ENCODE results near the gene LMO1. TPM values are rescaled to one million over a fixed set of nuclear protein-coding genes. Genes with fewer than 3 reads are reported as not detected.

Gene LMO1
- total and polyA plus RNA-seq, 2 of the 8 experiments (the other 6 are each of a cell fraction or from before 2014, with no cell fraction given), result 0.17 TPM; not detected in 1

DNA sequence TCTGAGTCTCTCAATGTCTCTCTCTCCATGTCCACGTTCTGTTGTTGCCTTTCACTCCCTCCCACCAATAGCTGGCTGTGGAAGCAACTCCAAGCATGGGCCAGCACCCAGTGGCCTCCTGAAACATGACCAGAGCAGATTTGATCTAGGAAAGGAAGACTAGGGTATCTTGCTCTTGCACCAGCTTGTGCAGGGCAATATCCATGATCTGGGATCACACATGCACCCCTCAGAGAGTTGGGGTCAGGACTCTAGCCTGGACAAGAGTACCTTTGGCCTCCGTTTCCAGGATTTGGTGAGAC is 60.3 kb downstream of the LMO1 start:
- peak in 1 of 2 experiments; percentile 33 for DNase-seq (ENCODE audit: low read depth in 1 of 2, low spot score in 2 of 2)
- H3K27ac ChIP-seq (ENCODE audit: low read depth, low read length), result no peak overlapping the region
- no peaks in the 10 kb centered on the region for H3K23me2 ChIP-seq (ENCODE audit: low read depth, low read length)
- H3K27me3 ChIP-seq (replicated peaks in 1 of 4; ENCODE audit: control insufficient read depth in 3 of 4, extremely low read depth in 1 of 4, insufficient read depth in 3 of 4, low read length in 3 of 4), result no peaks in the 10 kb centered on the region
- H3K9me3 ChIP-seq (ENCODE audit: insufficient read depth in 2 of 2, low read depth in 1 of 2, low read length in 1 of 2), result no peaks in the 10 kb centered on the region
- H3K14ac ChIP-seq (ENCODE audit: insufficient read length), result no peak overlapping the region
- no peak overlapping the region for H3K4me2 ChIP-seq (ENCODE audit: insufficient read depth in 1 of 2, low read depth in 2 of 2, low read length in 2 of 2)
- no peaks in the 10 kb centered on the region for H3K79me1 ChIP-seq (ENCODE audit: low read depth, low read length)
- H4K5ac ChIP-seq (ENCODE audit: insufficient read length, low read depth, low read length), result no peak overlapping the region
- TF ChIP-seq JUND (IDR thresholded peaks at IDR 0.05; ENCODE audit: low read length), result no peak
- H3K56ac ChIP-seq (replicated peaks; ENCODE audit: insufficient read length, low read depth, low read length), result no peak overlapping the region
- H2AFZ ChIP-seq (ENCODE audit: low read length), result no peak overlapping the region
- H2BK120ac ChIP-seq (replicated peaks; ENCODE audit: low read depth, low read length), result no peak overlapping the region
- H2BK12ac ChIP-seq (ENCODE audit: low read depth, low read length), result no peak overlapping the region
- no peak overlapping the region for H4K91ac ChIP-seq (replicated peaks; ENCODE audit: insufficient read length, low read length)
- no peak for FAIRE-seq
- no peak overlapping the region for H2AK5ac ChIP-seq (ENCODE audit: low read depth, low read length)
- WGBS, 2 experiments (ENCODE audit: extremely low coverage in 1 of 2, insufficient coverage in 1 of 2, insufficient read length in 1 of 2, insufficient replicate concordance in 2 of 2, low coverage in 1 of 2, low lambda C conversion rate in 2 of 2, missing lambda C conversion rate in 1 of 2), result 88% methylated on average over 2 of the region's 2 CpGs; no CpG with 5 or more reads in 1 of the 2 experiments
- no peak overlapping the region for H3K4ac ChIP-seq (replicated peaks; ENCODE audit: insufficient read length, low read depth, low read length)
- H2BK20ac ChIP-seq (ENCODE audit: low read length), result no peak overlapping the region
- H3K79me2 ChIP-seq (ENCODE audit: control insufficient read depth in 1 of 2, insufficient read depth in 2 of 2, low read length in 2 of 2), result no peaks in the 10 kb centered on the region
- H3K23ac ChIP-seq (ENCODE audit: insufficient read length), result no peak overlapping the region
- no peak overlapping the region for H3K4me3 ChIP-seq (ENCODE audit: extremely low read depth in 1 of 4, insufficient read depth in 2 of 4, low read depth in 3 of 4, low read length in 4 of 4)
- H3K4me1 ChIP-seq (replicated peaks in 1 of 4; ENCODE audit: control insufficient read depth in 3 of 4, insufficient read depth in 4 of 4, low read length in 3 of 4), result peaks cover 0 to 7% (median 0%) of the 10 kb centered on the region in 4 experiments; a peak in 1 of 7 replicates
- no peak overlapping the region for H3K18ac ChIP-seq (ENCODE audit: extremely low read depth, low read length)
- no peak overlapping the region for H2BK15ac ChIP-seq (ENCODE audit: low read length)
- H3K36me3 ChIP-seq (ENCODE audit: control insufficient read depth in 2 of 4, insufficient read depth in 4 of 4, low read length in 3 of 4), result no peaks in the 10 kb centered on the region
- CTCF ChIA-PET (ENCODE audit: partially characterized antibody), result interaction anchor here (0.8 to 21.8 kb wide), 11 partner anchors 4 to 364 kb away, joined by 3 to 342 read pairs (median 3); no protein-coding TSS in a partner anchor
- H2BK5ac ChIP-seq (ENCODE audit: low read depth, low read length), result no peak overlapping the region
- no peak overlapping the region for H4K8ac ChIP-seq (ENCODE audit: extremely low read depth, insufficient read depth, low read length)
- POLR2A ChIA-PET (ENCODE audit: partially characterized antibody), result interaction anchor here (1.1 to 1.2 kb wide), 2 partner anchors 10 to 39 kb away, joined by 3 to 4 read pairs; no protein-coding TSS in a partner anchor
- no peak overlapping the region for H3K9ac ChIP-seq (replicated peaks in 1 of 4; ENCODE audit: extremely low read depth in 1 of 4, low read depth in 3 of 4, low read length in 3 of 4)
- no peaks in the 10 kb centered on the region for H4K20me1 ChIP-seq (replicated peaks in 1 of 2; ENCODE audit: control insufficient read depth in 1 of 2, insufficient read depth in 2 of 2, low read length in 2 of 2)
